GM12878 (cell line): ENCODE results near the gene PELI1. TPM values are rescaled to one million over a fixed set of nuclear protein-coding genes. Genes with fewer than 3 reads are reported as not detected.

ENCODE experiments used
- ATAC-seq: fragments of 200-7000 bp; cut with Tn5 transposase; 3 replicates; pipeline ENCODE4 v1.9.1; 2020; ENCODE audit warnings: mild to moderate bottlenecking, moderate library complexity
- BruUV-seq: library from RNA; stranded (reverse); fragments of 400-500 nt; replicated peaks from 2 replicates; lab custom pipeline; 2021; lab: Mats Ljungman, UMichigan
- CTCF ChIA-PET: fragments of 300-600 bp; sonication (Branson Sonifier 250); formaldehyde crosslinking; extraction: SDS; loops from one replicate; lab custom pipeline; 2021; ENCODE audit warnings: inconsistent platforms; lab: Yijun Ruan, JAX
- POLR2A ChIA-PET: fragments of 350-600 bp; formaldehyde crosslinking; extraction: SDS; loops from one replicate; lab custom pipeline; 2021; ENCODE audit warnings: inconsistent platforms; lab: Charles Lee
- RAD21 ChIA-PET: fragments of 300-600 bp; sonication (Branson Sonifier 250); formaldehyde crosslinking; loops from one replicate; lab custom pipeline; 2023; ENCODE audit warnings: antibody characterized with exemption; ENCODE audit not compliant: unreplicated experiment; lab: Charles Lee
- SMC1A ChIA-PET: fragments of 300-600 bp; sonication (Branson Sonifier 250); formaldehyde crosslinking; loops from one replicate; lab custom pipeline; 2023; ENCODE audit not compliant: unreplicated experiment, uncharacterized antibody; lab: Charles Lee
- DNase-seq: peaks from one replicate; pipeline ENCODE4 v3.0.0-alpha.2; 2011; ENCODE audit warnings: low read depth, low spot score
- FAIRE-seq: peaks from 3 replicates; lab custom pipeline; 2011; peaks lifted over from hg19 to GRCh38; lab: Jason Lieb, UNC
- H2AFZ ChIP-seq: 2 replicates; pipeline ENCODE4 v1.6.0; 2011; ENCODE audit warnings: low read depth, low read length, control low read depth; ENCODE audit not compliant: control insufficient read depth
- H3K27ac ChIP-seq: 2 replicates; pipeline ENCODE4 v1.5.1; 2011; ENCODE audit warnings: control low read depth; ENCODE audit not compliant: control insufficient read depth, insufficient read depth
- H3K27me3 ChIP-seq, 2 experiments: replicated peaks in 1 of 2; 2 replicates each; pipeline versions ENCODE4 v1.6.0 to v1.6.1; 2011; ENCODE audit warnings: low read length in 1 of 2; ENCODE audit not compliant: control insufficient read depth in 2 of 2, insufficient read depth in 2 of 2
- H3K36me3 ChIP-seq, 2 experiments: 2 replicates each; pipeline ENCODE4 v1.5.1; 2011; ENCODE audit warnings: low read length in 1 of 2; ENCODE audit not compliant: control insufficient read depth in 2 of 2, insufficient read depth in 2 of 2
- H3K4me1 ChIP-seq: 2 replicates; pipeline ENCODE4 v1.6.1; 2011; ENCODE audit warnings: mild to moderate bottlenecking, low read length, moderate library complexity, mixed read lengths; ENCODE audit not compliant: control insufficient read depth, insufficient read depth
- H3K4me2 ChIP-seq: 2 replicates; pipeline ENCODE4 v1.6.0; 2011; ENCODE audit warnings: control low read depth; ENCODE audit not compliant: control insufficient read depth, insufficient read depth
- H3K4me3 ChIP-seq: fragments of 200-600 bp; sonication (generic); 2 replicates; pipeline ENCODE4 v1.5.1; 2016
- H3K79me2 ChIP-seq: 2 replicates; pipeline ENCODE4 v1.6.0; 2011; ENCODE audit warnings: low read length; ENCODE audit not compliant: control insufficient read depth, insufficient read depth
- H3K9ac ChIP-seq: 2 replicates; pipeline ENCODE4 v1.8.0; 2011; ENCODE audit warnings: low read length, control low read depth, mixed read lengths; ENCODE audit not compliant: control insufficient read depth, insufficient read depth
- H3K9me3 ChIP-seq: replicated peaks from 3 replicates; pipeline ENCODE4 v1.5.1; 2011; ENCODE audit warnings: mild to moderate bottlenecking, low read length; ENCODE audit not compliant: control insufficient read depth, insufficient read depth
- H4K20me1 ChIP-seq: 2 replicates; pipeline ENCODE4 v1.6.0; 2011; ENCODE audit not compliant: control insufficient read depth, insufficient read depth
- BACH1 ChIP-seq: fragments of 450-650 bp; IDR thresholded peaks from 2 replicates; pipeline ENCODE4 v1.6.1; 2017; ENCODE audit warnings: mild to moderate bottlenecking, borderline replicate concordance
- BCL11A ChIP-seq: IDR thresholded peaks from 2 replicates; pipeline ENCODE4 v1.6.1; 2011; ENCODE audit warnings: low read depth, low read length
- BHLHE40 ChIP-seq, 2 experiments: fragments of 450-650 bp in 1 of 2; IDR thresholded peaks; 2 replicates each; pipeline ENCODE4 v1.6.1; 2011 to 2017; ENCODE audit warnings: low read depth in 2 of 2, borderline replicate concordance in 1 of 2, improper control_type of control experiment in 1 of 2, low read length in 1 of 2, mild to moderate bottlenecking in 1 of 2
- EZH2 ChIP-seq: IDR thresholded peaks from 2 replicates; pipeline ENCODE4 v1.6.1; 2012; ENCODE audit warnings: low read depth, mild to moderate bottlenecking, control low read depth, inconsistent platforms, low read length, borderline replicate concordance; ENCODE audit not compliant: control insufficient read depth
- FOXM1 ChIP-seq: IDR thresholded peaks from 2 replicates; pipeline ENCODE4 v1.6.1; 2012; ENCODE audit warnings: low read depth, mild to moderate bottlenecking, inconsistent platforms, low read length, moderate library complexity
- HDAC6 ChIP-seq: fragments of 200-600 bp; sonication (generic); IDR thresholded peaks from one replicate; pipeline ENCODE4 v1.8.0; 2017; ENCODE audit warnings: antibody characterized with exemption; ENCODE audit not compliant: unreplicated experiment
- HDGF ChIP-seq: fragments of 450-650 bp; IDR thresholded peaks from 2 replicates; pipeline ENCODE4 v1.6.1; 2016; ENCODE audit warnings: antibody characterized with exemption
- KLF5 ChIP-seq: fragments of 450-650 bp; IDR thresholded peaks from 2 replicates; pipeline ENCODE4 v1.6.1; 2014; ENCODE audit warnings: mild to moderate bottlenecking; ENCODE audit not compliant: partially characterized antibody
- MTA2 ChIP-seq: fragments of 450-650 bp; IDR thresholded peaks from 2 replicates; pipeline ENCODE4 v1.6.1; 2016; ENCODE audit warnings: low read depth, mild to moderate bottlenecking, moderate library complexity
- NR2F1 ChIP-seq: fragments of 450-650 bp; conservative IDR thresholded peaks from 2 replicates; pipeline ENCODE4 v1.6.1; 2017; ENCODE audit warnings: mild to moderate bottlenecking
- POLR2AphosphoS2 ChIP-seq: IDR thresholded peaks from 2 replicates; pipeline ENCODE4 v1.6.1; 2011; ENCODE audit warnings: low read depth, mild to moderate bottlenecking, low read length, improper control_type of control experiment, moderate library complexity
- RB1 ChIP-seq: fragments of 450-650 bp; formaldehyde crosslinking; IDR thresholded peaks from 2 replicates; pipeline ENCODE4 v1.6.1; 2017; ENCODE audit warnings: mild to moderate bottlenecking, borderline replicate concordance
- RCOR1 ChIP-seq: conservative IDR thresholded peaks from 2 replicates; pipeline ENCODE4 v1.6.1; 2012; ENCODE audit warnings: low read depth, low read length, improper control_type of control experiment
- SREBF1 ChIP-seq: IDR thresholded peaks from 2 replicates; pipeline ENCODE4 v1.6.1; 2012; ENCODE audit warnings: mild to moderate bottlenecking, low read length
- STAT3 ChIP-seq: IDR thresholded peaks from 2 replicates; pipeline ENCODE4 v1.6.1; 2011; ENCODE audit warnings: low read depth, low read length, improper control_type of control experiment
- ZNF24 ChIP-seq: fragments of 450-650 bp; IDR thresholded peaks from 2 replicates; pipeline ENCODE4 v1.6.1; 2017; ENCODE audit warnings: antibody characterized with exemption, mild to moderate bottlenecking
- WGBS: methylation state at CpG from one replicate; pipeline ENCODE4 v1.1.6; 2016; ENCODE audit warnings: low lambda C conversion rate; ENCODE audit not compliant: insufficient replicate concordance, insufficient coverage; ENCODE audit errors: missing lambda C conversion rate; 5-methylcytosine and 5-hydroxymethylcytosine counted together
- in situ Hi-C: fragments of 300-500 bp; cut with MboI; formaldehyde crosslinking; loops from 9 replicates; pipeline ENCODE4 v1.14.3; 2018; ENCODE audit warnings: mixed read lengths
- intact Hi-C: fragments of 100-400 bp; cut with micrococcal nuclease; formaldehyde crosslinking; loops from one replicate; pipeline ENCODE4 v1.14.2; 2022; ENCODE audit not compliant: unreplicated experiment
- polyA plus RNA-seq, 11 experiments: library from polyadenylated mRNA; depleted of rRNA in 4 of 11; unstranded in 6 of 11; stranded (reverse) in 5 of 11; fragments of >200 nt; fragmentation: Nextera tagmentation in 4 of 11; fragmentation: Illumina TruSeq in 1 of 11; extraction: Ambion mirVana in 4 of 11; extraction: Trizol in 1 of 11; gene quantifications; 1 replicate in 1 of 11; 2 replicates in 10 of 11; pipeline versions ENCODE4 v1.2.1 to v1.2.3, GENCODE V29; 2011 to 2016; ENCODE audit warnings: inconsistent platforms in 2 of 11, missing spikeins in 2 of 11, low read depth in 1 of 11
- total RNA-seq, 4 experiments: library from RNA; depleted of rRNA in 3 of 4; stranded (reverse); fragments of >200 nt in 3 of 4; fragmentation: Illumina TruSeq in 1 of 4; extraction: Trizol in 1 of 4; gene quantifications; 2 replicates each; pipeline versions ENCODE4 v1.2.1 to v1.2.3, GENCODE V29; 2013 to 2021
- TF ChIP-seq, protein P1 (sequence below): IDR thresholded peaks from 2 replicates; pipeline ENCODE4 v1.6.1; 2011; ENCODE audit warnings: low read depth, mild to moderate bottlenecking, low read length, moderate library complexity, borderline replicate concordance; ENCODE audit errors: extremely low read depth
- TF ChIP-seq, protein P2 (sequence below): IDR thresholded peaks from 2 replicates; pipeline ENCODE4 v1.6.1; 2011; ENCODE audit warnings: low read depth, low read length, improper control_type of control experiment, borderline replicate concordance

PELI1 gene
- total and polyA plus RNA-seq, 10 of the 15 experiments (the other 5 are each of a cell fraction or from before 2014, with no cell fraction given): 12.1 to 92.0 (median 39.8) TPM

DNA sequence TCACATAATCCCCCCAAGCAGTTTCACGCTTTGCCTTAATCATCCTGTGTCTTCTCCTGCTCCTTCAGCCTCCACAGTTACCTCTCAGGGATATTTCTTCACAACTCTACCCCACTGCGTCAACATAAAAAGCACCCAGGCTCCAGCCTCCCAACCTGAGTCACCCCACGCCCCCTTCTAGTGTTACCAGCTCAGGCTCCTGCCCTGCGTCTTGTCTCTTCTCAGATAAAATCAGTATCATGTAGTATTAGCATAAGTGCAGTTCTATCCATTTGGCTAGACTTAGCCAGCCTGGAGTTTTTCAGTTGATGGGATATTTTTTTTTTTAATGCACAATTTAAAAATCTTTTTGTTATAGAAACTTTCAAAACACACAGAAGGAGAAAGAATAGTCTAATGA lies 9.6 kb upstream of the PELI1 start:
- WGBS: 96% methylated on average over 4 of the region's 4 CpGs
- intact Hi-C loops (no loop called here), in situ Hi-C loops (no loop called here)
- no peaks in the 10 kb centered on the region for H3K27me3 ChIP-seq
- BruUV-seq: no TSS peak
- POLR2A ChIA-PET: no interaction called here
- TF ChIP-seq HDAC6 (no peak), BCL11A (no peak), RB1 (no peak), STAT3 (no peak), NR2F1 (no peak), RCOR1 (no peak), BHLHE40 (IDR thresholded peaks at IDR 0.05; ENCODE audit: borderline replicate concordance in 1 of 2, low read depth in 2 of 2, low read length in 1 of 2) (no peak), MTA2 (no peak), BACH1 (no peak), HDGF (no peak), SREBF1 (no peak), KLF5 (no peak), ZNF24 (no peak), POLR2AphosphoS2 (no peak), EZH2 (no peak), FOXM1 (no peak)
- TF ChIP-seq, protein P1, sequence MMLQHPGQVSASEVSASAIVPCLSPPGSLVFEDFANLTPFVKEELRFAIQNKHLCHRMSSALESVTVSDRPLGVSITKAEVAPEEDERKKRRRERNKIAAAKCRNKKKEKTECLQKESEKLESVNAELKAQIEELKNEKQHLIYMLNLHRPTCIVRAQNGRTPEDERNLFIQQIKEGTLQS: no peak
- TF ChIP-seq, protein P2, sequence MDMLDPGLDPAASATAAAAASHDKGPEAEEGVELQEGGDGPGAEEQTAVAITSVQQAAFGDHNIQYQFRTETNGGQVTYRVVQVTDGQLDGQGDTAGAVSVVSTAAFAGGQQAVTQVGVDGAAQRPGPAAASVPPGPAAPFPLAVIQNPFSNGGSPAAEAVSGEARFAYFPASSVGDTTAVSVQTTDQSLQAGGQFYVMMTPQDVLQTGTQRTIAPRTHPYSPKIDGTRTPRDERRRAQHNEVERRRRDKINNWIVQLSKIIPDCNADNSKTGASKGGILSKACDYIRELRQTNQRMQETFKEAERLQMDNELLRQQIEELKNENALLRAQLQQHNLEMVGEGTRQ: no peak
- H2AFZ ChIP-seq: no peak overlapping the region
- FAIRE-seq: no peak
- no peak for ATAC-seq
- H3K27ac ChIP-seq: no peak overlapping the region
- H3K4me3 ChIP-seq: no peak overlapping the region
- no peaks in the 10 kb centered on the region for H3K4me1 ChIP-seq
- CTCF ChIA-PET: interaction anchor here (1.2 kb wide), 1 partner anchor 63 kb away, joined by 3 read pairs; no protein-coding TSS in a partner anchor
- SMC1A ChIA-PET: interaction anchor here (1.0 to 8.1 kb wide), 6 partner anchors 9 to 174 kb away, joined by 3 to 46 read pairs (median 5); no protein-coding TSS in a partner anchor
- no peaks in the 10 kb centered on the region for H3K9me3 ChIP-seq
- no peaks in the 10 kb centered on the region for H3K79me2 ChIP-seq
- no peak for DNase-seq
- no peaks in the 10 kb centered on the region for H4K20me1 ChIP-seq
- RAD21 ChIA-PET: interaction anchor here (1.2 to 2.3 kb wide), 2 partner anchors 26 to 61 kb away, joined by 3 to 5 read pairs; no protein-coding TSS in a partner anchor
- no peak overlapping the region for H3K4me2 ChIP-seq
- no peaks in the 10 kb centered on the region for H3K36me3 ChIP-seq
- no peak overlapping the region for H3K9ac ChIP-seq
